ENCODE results near the gene RTN4R.
A peak's percentile ranks its signal among the peaks of the same experiment; 100 is the strongest.
"Not testable (repeated sequence)": the region's sequence is repeated elsewhere in the genome, so short reads cannot be mapped to it uniquely, and the experiment has no call there.

Gene RTN4R

GRCh38 chr22:20270190-20271113 lies 2.3 kb upstream of the RTN4R start:
- not testable (repeated sequence) for H3K9ac ChIP-seq (ENCODE audit: low read depth in 1 of 2, low read length in 2 of 2); H3K4me3 ChIP-seq (ENCODE audit: low read length in 2 of 2); H3K36me3 ChIP-seq (ENCODE audit: control insufficient read depth in 2 of 2, insufficient read depth in 2 of 2, low read length in 2 of 2); H3K27me3 ChIP-seq (ENCODE audit: control insufficient read depth in 2 of 2, insufficient read depth in 2 of 2, low read length in 2 of 2); H3K27ac ChIP-seq (ENCODE audit: low read depth in 2 of 2, low read length in 2 of 2); H3K9me3 ChIP-seq (ENCODE audit: control insufficient read depth in 2 of 2, low read length in 2 of 2); H3K4me1 ChIP-seq (ENCODE audit: control insufficient read depth in 2 of 2, insufficient read depth in 2 of 2, low read length in 2 of 2)

DNA sequence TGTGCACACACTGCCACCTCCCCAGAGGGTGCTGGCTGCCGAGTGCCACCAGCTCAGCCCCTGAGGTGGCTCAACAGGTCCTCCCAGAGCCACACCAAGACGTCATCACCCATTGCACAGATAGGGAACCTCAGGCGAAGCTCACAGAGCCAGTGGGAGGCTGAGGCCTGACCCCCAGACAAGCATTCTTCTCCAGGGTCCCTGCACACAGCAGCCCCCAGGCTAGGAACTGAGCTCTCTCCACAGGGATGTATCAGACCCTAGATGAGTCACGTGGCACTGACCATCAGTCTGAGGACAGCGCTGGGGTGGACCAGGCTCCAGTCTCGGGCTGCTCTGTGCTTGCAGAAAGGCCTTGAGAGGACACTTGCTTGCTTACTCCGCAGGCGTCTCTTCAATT lies 1.6 kb upstream of the RTN4R start:
- not testable (repeated sequence) for H3K9me3 ChIP-seq (ENCODE audit: control insufficient read depth in 2 of 2, low read length in 2 of 2); H3K4me3 ChIP-seq (ENCODE audit: low read length in 2 of 2); H3K27ac ChIP-seq (ENCODE audit: low read depth in 2 of 2, low read length in 2 of 2); H3K4me1 ChIP-seq (ENCODE audit: control insufficient read depth in 2 of 2, insufficient read depth in 2 of 2, low read length in 2 of 2); H3K36me3 ChIP-seq (ENCODE audit: control insufficient read depth in 2 of 2, insufficient read depth in 2 of 2, low read length in 2 of 2); H3K27me3 ChIP-seq (ENCODE audit: control insufficient read depth in 2 of 2, insufficient read depth in 2 of 2, low read length in 2 of 2); H3K9ac ChIP-seq (ENCODE audit: low read depth in 1 of 2, low read length in 2 of 2)

- not testable (repeated sequence) for H3K9me3 ChIP-seq (ENCODE audit: control insufficient read depth in 2 of 2, low read length in 2 of 2); H3K9ac ChIP-seq (ENCODE audit: low read depth in 1 of 2, low read length in 2 of 2); H3K27ac ChIP-seq (ENCODE audit: low read depth in 2 of 2, low read length in 2 of 2); H3K4me3 ChIP-seq (ENCODE audit: low read length in 2 of 2); H3K27me3 ChIP-seq (ENCODE audit: control insufficient read depth in 2 of 2, insufficient read depth in 2 of 2, low read length in 2 of 2); H3K36me3 ChIP-seq (ENCODE audit: control insufficient read depth in 2 of 2, insufficient read depth in 2 of 2, low read length in 2 of 2); H3K4me1 ChIP-seq (ENCODE audit: control insufficient read depth in 2 of 2, insufficient read depth in 2 of 2, low read length in 2 of 2)
These were observed 1.1 kb upstream of the RTN4R start for GRCh38 chr22:20269201-20269600.

GRCh38 chr22:20267441-20268278 lies 458 bp downstream of the RTN4R start:
- Histone ChIP-seq H3K4me3 (ENCODE audit: low read length in 2 of 2) (peak overlapping the region; percentile 44 to 55), H3K9ac (ENCODE audit: low read depth in 1 of 2, low read length in 2 of 2) (peak overlapping the region in 1 of 2 donors; percentile 64)

DNA sequence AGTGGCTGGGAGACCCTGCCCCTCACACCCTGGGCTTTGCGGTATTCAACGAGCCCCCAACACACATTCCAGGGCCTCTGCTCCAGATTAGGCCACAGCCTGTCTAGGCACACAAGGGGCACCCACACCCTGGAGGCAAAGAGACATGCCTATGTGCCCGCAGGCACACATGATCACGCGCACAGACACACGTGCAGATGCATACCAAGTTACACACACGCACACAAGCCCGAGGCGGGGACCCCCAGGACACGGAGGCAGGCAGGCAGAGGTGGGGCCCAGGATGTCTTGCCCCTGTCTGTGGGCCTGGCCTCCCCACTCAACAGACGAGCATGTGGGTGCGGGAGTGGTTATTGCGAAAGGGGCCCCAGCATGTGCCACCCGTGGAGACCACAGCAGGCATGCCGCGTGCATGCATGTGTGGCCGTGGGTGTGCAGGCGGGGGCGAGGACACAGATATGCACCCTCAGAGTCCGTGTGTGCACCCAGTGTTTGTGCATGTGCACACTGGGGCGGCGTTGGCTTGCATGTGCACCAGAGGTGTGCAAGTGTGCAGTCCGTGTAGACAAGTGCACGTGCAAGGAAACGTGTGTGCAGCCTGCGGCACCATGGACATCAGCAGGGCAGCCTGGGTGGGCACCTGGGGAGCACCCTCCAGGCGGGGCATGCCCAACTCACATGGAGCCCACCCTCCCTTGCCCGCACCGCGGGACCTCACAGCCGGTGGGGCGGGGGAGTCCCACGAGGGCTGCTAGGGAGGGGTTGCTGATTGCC lies 1.3 kb downstream of the RTN4R start:
- not testable (repeated sequence) for H3K4me1 ChIP-seq (ENCODE audit: control insufficient read depth in 2 of 2, insufficient read depth in 2 of 2, low read length in 2 of 2); H3K27ac ChIP-seq (ENCODE audit: low read depth in 2 of 2, low read length in 2 of 2); H3K4me3 ChIP-seq (ENCODE audit: low read length in 2 of 2); H3K9me3 ChIP-seq (ENCODE audit: control insufficient read depth in 2 of 2, low read length in 2 of 2); H3K27me3 ChIP-seq (ENCODE audit: control insufficient read depth in 2 of 2, insufficient read depth in 2 of 2, low read length in 2 of 2); H3K36me3 ChIP-seq (ENCODE audit: control insufficient read depth in 2 of 2, insufficient read depth in 2 of 2, low read length in 2 of 2); H3K9ac ChIP-seq (ENCODE audit: low read depth in 1 of 2, low read length in 2 of 2)

More at GRCh38 chr22:20267441-20268278, 458 bp downstream of the RTN4R start:
- H3K9me3 ChIP-seq (ENCODE audit: control insufficient read depth in 2 of 2, low read length in 2 of 2) = no peaks in the 10 kb centered on the region
- H3K27ac ChIP-seq (ENCODE audit: low read depth in 2 of 2, low read length in 2 of 2) = no peak overlapping the region
- no peaks in the 10 kb centered on the region for H3K27me3 ChIP-seq (ENCODE audit: control insufficient read depth in 2 of 2, insufficient read depth in 2 of 2, low read length in 2 of 2)
- H3K4me1 ChIP-seq (ENCODE audit: control insufficient read depth in 2 of 2, insufficient read depth in 2 of 2, low read length in 2 of 2) = peaks cover 3 to 5% of the 10 kb centered on the region in 2 donors
- no peaks in the 10 kb centered on the region for H3K36me3 ChIP-seq (ENCODE audit: control insufficient read depth in 2 of 2, insufficient read depth in 2 of 2, low read length in 2 of 2)

- H3K4me3 ChIP-seq (ENCODE audit: low read length in 2 of 2); H3K4me1 ChIP-seq (ENCODE audit: control insufficient read depth in 2 of 2, insufficient read depth in 2 of 2, low read length in 2 of 2); H3K9ac ChIP-seq (ENCODE audit: low read depth in 1 of 2, low read length in 2 of 2); H3K27me3 ChIP-seq (ENCODE audit: control insufficient read depth in 2 of 2, insufficient read depth in 2 of 2, low read length in 2 of 2); H3K27ac ChIP-seq (ENCODE audit: low read depth in 2 of 2, low read length in 2 of 2); H3K36me3 ChIP-seq (ENCODE audit: control insufficient read depth in 2 of 2, insufficient read depth in 2 of 2, low read length in 2 of 2); H3K9me3 ChIP-seq (ENCODE audit: control insufficient read depth in 2 of 2, low read length in 2 of 2): not testable (repeated sequence)
These were observed 2.1 kb downstream of the RTN4R start for GRCh38 chr22:20265772-20266666.

DNA sequence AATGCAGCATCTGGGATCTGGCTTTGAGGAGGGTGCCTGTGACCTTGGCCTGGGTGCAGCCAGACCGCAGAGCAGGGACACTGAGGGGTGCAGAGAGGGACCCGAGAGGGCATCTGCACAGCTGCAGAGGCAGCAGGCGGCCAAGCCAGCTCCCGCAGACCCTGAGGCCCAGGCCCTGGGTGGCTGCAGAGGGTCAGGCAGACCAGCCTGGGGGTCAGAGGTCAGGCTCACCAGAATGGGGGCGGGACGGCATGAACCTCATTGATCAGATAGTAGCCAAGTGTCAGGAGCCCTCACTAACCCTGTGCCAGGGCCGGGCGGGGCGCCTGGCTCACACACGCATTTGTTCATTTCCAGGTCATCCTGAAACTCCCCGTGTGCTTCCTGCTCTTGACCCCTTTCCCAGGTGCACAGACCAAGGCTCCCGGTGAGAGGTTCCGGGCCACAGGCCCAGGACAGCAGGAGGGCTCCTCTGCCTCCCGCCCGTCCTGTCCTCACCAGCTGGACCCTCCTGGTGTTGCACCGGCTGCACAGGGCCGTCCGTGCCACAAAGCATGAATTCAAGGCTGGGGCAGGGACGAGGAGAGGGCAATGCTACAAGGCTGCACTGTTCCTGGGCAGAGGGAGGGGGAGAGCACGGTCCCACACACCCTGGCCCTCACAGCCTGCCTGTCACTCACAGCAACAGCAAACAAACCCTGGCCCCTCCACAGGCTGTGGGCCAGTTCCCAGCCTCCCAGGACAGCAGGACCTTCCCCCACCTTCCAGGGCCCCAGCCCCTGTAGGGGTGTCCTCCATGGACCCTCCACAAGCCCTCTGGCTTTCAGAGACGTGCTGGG lies 3.3 kb downstream of the RTN4R start:
- Histone ChIP-seq H3K27me3 (ENCODE audit: control insufficient read depth in 2 of 2, insufficient read depth in 2 of 2, low read length in 2 of 2) (no peaks in the 10 kb centered on the region), H3K4me1 (ENCODE audit: control insufficient read depth in 2 of 2, insufficient read depth in 2 of 2, low read length in 2 of 2) (peaks cover 3 to 5% of the 10 kb centered on the region in 2 donors), H3K4me3 (ENCODE audit: low read length in 2 of 2) (no peak overlapping the region), H3K9ac (ENCODE audit: low read depth in 1 of 2, low read length in 2 of 2) (no peak overlapping the region), H3K27ac (ENCODE audit: low read depth in 2 of 2, low read length in 2 of 2) (no peak overlapping the region), H3K36me3 (ENCODE audit: control insufficient read depth in 2 of 2, insufficient read depth in 2 of 2, low read length in 2 of 2) (no peaks in the 10 kb centered on the region), H3K9me3 (ENCODE audit: control insufficient read depth in 2 of 2, low read length in 2 of 2) (no peaks in the 10 kb centered on the region)

- not testable (repeated sequence) for H3K27ac ChIP-seq (ENCODE audit: low read depth in 2 of 2, low read length in 2 of 2); H3K9ac ChIP-seq (ENCODE audit: low read depth in 1 of 2, low read length in 2 of 2); H3K4me3 ChIP-seq (ENCODE audit: low read length in 2 of 2); H3K27me3 ChIP-seq (ENCODE audit: control insufficient read depth in 2 of 2, insufficient read depth in 2 of 2, low read length in 2 of 2); H3K9me3 ChIP-seq (ENCODE audit: control insufficient read depth in 2 of 2, low read length in 2 of 2); H3K36me3 ChIP-seq (ENCODE audit: control insufficient read depth in 2 of 2, insufficient read depth in 2 of 2, low read length in 2 of 2); H3K4me1 ChIP-seq (ENCODE audit: control insufficient read depth in 2 of 2, insufficient read depth in 2 of 2, low read length in 2 of 2)
These were observed 4.5 kb downstream of the RTN4R start for GRCh38 chr22:20263404-20264281.

All from mucosa of rectum (tissue), 2 donors.